Endodermal cell (in vitro differentiated cells): ENCODE measurements around the gene ARIH1. TPM values are rescaled to one million over a fixed set of nuclear protein-coding genes. Genes with fewer than 3 reads are reported as not detected.

Experiments used
- DNase-seq: peaks from one replicate; pipeline ENCODE4 v3.0.0-alpha.2; 2017
- H3K27ac ChIP-seq: 2 replicates; pipeline ENCODE4 v1.5.1; 2013; ENCODE audit warnings: mild to moderate bottlenecking, low read depth, low read length, moderate library complexity
- H3K27me3 ChIP-seq: 2 replicates; pipeline ENCODE4 v1.6.1; 2013; ENCODE audit warnings: mild to moderate bottlenecking, low read length, moderate library complexity; ENCODE audit not compliant: insufficient read depth, control insufficient read depth, poor library complexity, severe bottlenecking
- H3K36me3 ChIP-seq: 2 replicates; pipeline ENCODE4 v1.7.0; 2013; ENCODE audit warnings: mild to moderate bottlenecking, low read length, moderate library complexity; ENCODE audit not compliant: control insufficient read depth, insufficient read depth
- H3K4me1 ChIP-seq: one replicate; pipeline ENCODE4 v1.7.0; 2013; ENCODE audit warnings: low read length; ENCODE audit not compliant: control insufficient read depth, insufficient read depth
- H3K4me3 ChIP-seq: 2 replicates; pipeline ENCODE4 v1.5.1; 2013; ENCODE audit warnings: mild to moderate bottlenecking, low read length, moderate library complexity
- H3K9ac ChIP-seq: 2 replicates; pipeline ENCODE4 v1.6.1; 2013; ENCODE audit warnings: mild to moderate bottlenecking, low read length, moderate library complexity; ENCODE audit not compliant: poor library complexity, severe bottlenecking; ENCODE audit errors: extremely low read depth
- H3K9me3 ChIP-seq: 2 replicates; pipeline ENCODE4 v1.6.1; 2013; ENCODE audit warnings: mild to moderate bottlenecking, low read length, moderate library complexity; ENCODE audit not compliant: control insufficient read depth
- H3K27ac Mint-ChIP-seq: 2 replicates; pipeline ENCODE4 v1.8.0; 2020; ENCODE audit warnings: mixed read lengths
- H3K27me3 Mint-ChIP-seq: 2 replicates; pipeline ENCODE4 v1.8.0; 2021; ENCODE audit warnings: mild to moderate bottlenecking, mixed read lengths; ENCODE audit not compliant: insufficient read depth
- H3K36me3 Mint-ChIP-seq: 2 replicates; pipeline ENCODE4 v1.8.0; 2020; ENCODE audit warnings: low read depth, mixed read lengths
- H3K4me1 Mint-ChIP-seq: 2 replicates; pipeline ENCODE4 v1.8.0; 2020; ENCODE audit warnings: mixed read lengths
- H3K4me3 Mint-ChIP-seq: 2 replicates; pipeline ENCODE4 v1.8.0; 2020; ENCODE audit warnings: mild to moderate bottlenecking, moderate library complexity, mixed read lengths
- H3K9me3 Mint-ChIP-seq: 2 replicates; pipeline ENCODE4 v1.8.0; 2020; ENCODE audit warnings: mild to moderate bottlenecking, mixed read lengths
- CTCF ChIP-seq: fragments of 200-600 bp; sonication (generic); conservative IDR thresholded peaks from 2 replicates; pipeline ENCODE4 v1.5.0; 2021; ENCODE audit warnings: antibody characterized with exemption, mild to moderate bottlenecking
- WGBS, 2 experiments: methylation state at CpG; one replicate each; pipeline versions ENCODE4 v1.1.5 to v1.1.7; 2013; ENCODE audit warnings: missing lambda C conversion rate in 2 of 2, mixed read lengths in 1 of 2; ENCODE audit not compliant: insufficient coverage in 1 of 2, insufficient read length in 1 of 2; 5-methylcytosine and 5-hydroxymethylcytosine counted together
- total RNA-seq, 2 donors: library from RNA; stranded (reverse); fragmentation: NEBNext Ultra II Directional in 1 of 2; extraction: Animal tissue kit (Norgen Biotek cat#: 25700) in 1 of 2; gene quantifications; 2 replicates in 1 of 2; 3 replicates in 1 of 2; pipeline ENCODE4 v1.2.1, GENCODE V29; 2021

The ARIH1 gene
- total RNA-seq, 2 donors from 2014 or later, result 183 to 238 TPM

GRCh38 chr15:72532991-72533601, 59.0 kb downstream of the ARIH1 start:
- Mint-ChIP-seq H3K9me3 (no peaks in the 10 kb centered on the region), H3K27me3 (no peaks in the 10 kb centered on the region), H3K36me3 (peaks cover 12% of the 10 kb centered on the region), H3K4me1 (no peaks in the 10 kb centered on the region), H3K27ac (peak overlapping the region; percentile 39), H3K4me3 (no peak overlapping the region)
- peak; percentile 68 for DNase-seq
- TF ChIP-seq CTCF, result peak; percentile 77
- no peaks in the 10 kb centered on the region for H3K27me3 ChIP-seq
- WGBS, 2 experiments, result 95 to 97% methylated on average over 3 to 4 of the region's 5 CpGs
- H3K36me3 ChIP-seq, result peaks cover 26% of the 10 kb centered on the region
- no peaks in the 10 kb centered on the region for H3K9me3 ChIP-seq
- H3K27ac ChIP-seq, result no peak overlapping the region
- H3K4me3 ChIP-seq, result no peak overlapping the region
- no peak overlapping the region for H3K9ac ChIP-seq
- no peaks in the 10 kb centered on the region for H3K4me1 ChIP-seq

GRCh38 chr15:72534523-72534922, 60.4 kb downstream of the ARIH1 start:
- H3K4me1 Mint-ChIP-seq, result no peaks in the 10 kb centered on the region
- TF ChIP-seq CTCF, result no peak
- Histone ChIP-seq H3K36me3 (peaks cover 33% of the 10 kb centered on the region), H3K9me3 (peaks cover 9% of the 10 kb centered on the region), H3K27ac (no peak overlapping the region), H3K4me3 (no peak overlapping the region), H3K4me1 (no peaks in the 10 kb centered on the region), H3K9ac (no peak overlapping the region), H3K27me3 (no peaks in the 10 kb centered on the region)
- no peaks in the 10 kb centered on the region for H3K27me3 Mint-ChIP-seq
- no peak overlapping the region for H3K4me3 Mint-ChIP-seq
- WGBS, 2 experiments, result 86 to 96% methylated on average over 2 to 3 of the region's 3 CpGs
- peaks cover 6% of the 10 kb centered on the region for H3K9me3 Mint-ChIP-seq
- no peak for DNase-seq
- no peak overlapping the region for H3K27ac Mint-ChIP-seq
- peaks cover 24% of the 10 kb centered on the region for H3K36me3 Mint-ChIP-seq

GRCh38 chr15:72535911-72536310, 61.8 kb downstream of the ARIH1 start:
- WGBS, 2 experiments, result 96 to 100% methylated on average over 3 of the region's 3 CpGs
- H3K27me3 Mint-ChIP-seq, result no peaks in the 10 kb centered on the region
- Histone ChIP-seq H3K27ac (no peak overlapping the region), H3K9ac (no peak overlapping the region), H3K4me3 (no peak overlapping the region), H3K27me3 (no peaks in the 10 kb centered on the region), H3K36me3 (peaks cover 41% of the 10 kb centered on the region), H3K9me3 (peaks cover 21% of the 10 kb centered on the region), H3K4me1 (no peaks in the 10 kb centered on the region)
- H3K4me3 Mint-ChIP-seq, result no peak overlapping the region
- TF ChIP-seq CTCF, result no peak
- no peak overlapping the region for H3K27ac Mint-ChIP-seq
- no peak for DNase-seq
- H3K4me1 Mint-ChIP-seq, result no peaks in the 10 kb centered on the region
- H3K9me3 Mint-ChIP-seq, result peaks cover 18% of the 10 kb centered on the region
- peaks cover 34% of the 10 kb centered on the region for H3K36me3 Mint-ChIP-seq
